Stimulated activated CD8-positive, alpha-beta memory T cell treated with anti-CD3 and anti-CD28 coated beads, Interleukin-7, amount 100 ng/mL, for 48 hours (primary cell): ENCODE results near the gene AKT1.
A peak's percentile ranks its signal among the peaks of the same experiment; 100 is the strongest.
"Not testable (repeated sequence)": the region's sequence is repeated elsewhere in the genome, so short reads cannot be mapped to it uniquely, and the experiment has no call there.

ENCODE experiments used
- DNase-seq, 2 donors: peaks; one replicate each; pipeline ENCODE4 v3.0.0-alpha.2; 2020; ENCODE audit warnings: low read depth in 1 of 2; ENCODE audit errors: extremely low read depth in 1 of 2

AKT1 gene

GRCh38 chr14:104819361-104819781 is 23.8 kb upstream of the AKT1 start:
- no peak for DNase-seq

GRCh38 chr14:104818714-104819161 is 23.2 kb upstream of the AKT1 start:
- no peak for DNase-seq

- DNase-seq: no peak
Observed at GRCh38 chr14:104817930-104818713, 22.6 kb upstream of the AKT1 start.

- no peak for DNase-seq
Observed at GRCh38 chr14:104816616-104816884, 21.0 kb upstream of the AKT1 start.

GRCh38 chr14:104814701-104815100 is 19.2 kb upstream of the AKT1 start:
- DNase-seq: not testable (repeated sequence)

GRCh38 chr14:104813286-104813685 is 17.7 kb upstream of the AKT1 start:
- no peak for DNase-seq

GRCh38 chr14:104810316-104810715 is 14.8 kb upstream of the AKT1 start:
- no peak for DNase-seq

- DNase-seq: no peak
Observed at GRCh38 chr14:104808456-104808855, 12.9 kb upstream of the AKT1 start.

GRCh38 chr14:104806625-104807465 is 11.3 kb upstream of the AKT1 start:
- DNase-seq: no peak

GRCh38 chr14:104805941-104806624 is 10.5 kb upstream of the AKT1 start:
- no peak for DNase-seq

- DNase-seq: no peak
Observed at GRCh38 chr14:104805326-104805678, 9.8 kb upstream of the AKT1 start.

- DNase-seq: no peak
Observed at GRCh38 chr14:104804481-104805325, 9.2 kb upstream of the AKT1 start.

GRCh38 chr14:104803912-104804410 is 8.4 kb upstream of the AKT1 start:
- no peak for DNase-seq

- no peak for DNase-seq
Observed at GRCh38 chr14:104803280-104803911, 7.8 kb upstream of the AKT1 start.

- DNase-seq: no peak
Observed at GRCh38 chr14:104802394-104803184, 7.0 kb upstream of the AKT1 start.

- DNase-seq: no peak
Observed at GRCh38 chr14:104801520-104802393, 6.2 kb upstream of the AKT1 start.

- peak; percentile 32 to 35 for DNase-seq
Observed at GRCh38 chr14:104800771-104801519, 5.4 kb upstream of the AKT1 start, which contains the start of gene ZBTB42. Gene ZBTB42, plus strand, starts transcription at chr14:104801101. Its CDS starts 97 bp downstream, at chr14:104801198.
